Measurements from ENCODE around the gene RUNX3. TPM values are rescaled to one million over a fixed set of nuclear protein-coding genes. Genes with fewer than 3 reads are reported as not detected.

RUNX3 gene
- total and polyA plus RNA-seq, 2 of the 8 experiments (the other 6 are each of a cell fraction or from before 2014, with no cell fraction given): 0.62 to 0.82 TPM

- FAIRE-seq (no peak), DNase-seq (ENCODE audit: low read depth in 1 of 2, low spot score in 2 of 2) (no peak)
- Histone ChIP-seq H3K9ac (replicated peaks in 1 of 4; ENCODE audit: extremely low read depth in 1 of 4, low read depth in 3 of 4, low read length in 3 of 4) (no peak overlapping the region), H3K23ac (ENCODE audit: insufficient read length) (no peak overlapping the region), H4K5ac (ENCODE audit: insufficient read length, low read depth, low read length) (no peak overlapping the region), H2BK20ac (ENCODE audit: low read length) (no peak overlapping the region), H3K79me2 (ENCODE audit: control insufficient read depth in 1 of 2, insufficient read depth in 2 of 2, low read length in 2 of 2) (no peaks in the 10 kb centered on the region), H2BK15ac (ENCODE audit: low read length) (no peak overlapping the region), H3K23me2 (ENCODE audit: low read depth, low read length) (no peaks in the 10 kb centered on the region; the same call in 1 of the 2 replicates), H3K79me1 (ENCODE audit: low read depth, low read length) (no peaks in the 10 kb centered on the region), H2AK5ac (ENCODE audit: low read depth, low read length) (no peak overlapping the region), H3K27me3 (replicated peaks in 1 of 4; ENCODE audit: control insufficient read depth in 3 of 4, extremely low read depth in 1 of 4, insufficient read depth in 3 of 4, low read length in 3 of 4) (peaks cover 0 to 3% (median 0%) of the 10 kb centered on the region in 4 experiments; a peak in 1 of 7 replicates), H2BK5ac (ENCODE audit: low read depth, low read length) (no peak overlapping the region), H3K36me3 (ENCODE audit: control insufficient read depth in 2 of 4, insufficient read depth in 4 of 4, low read length in 3 of 4) (no peaks in the 10 kb centered on the region), H2BK12ac (ENCODE audit: low read depth, low read length) (no peak overlapping the region), H2AFZ (ENCODE audit: low read length) (no peak overlapping the region), H3K56ac (replicated peaks; ENCODE audit: insufficient read length, low read depth, low read length) (no peak overlapping the region), H2BK120ac (replicated peaks; ENCODE audit: low read depth, low read length) (no peak overlapping the region), H3K27ac (ENCODE audit: low read depth, low read length) (no peak overlapping the region), H3K9me3 (ENCODE audit: insufficient read depth in 2 of 2, low read depth in 1 of 2, low read length in 1 of 2) (no peaks in the 10 kb centered on the region), H3K4me1 (replicated peaks in 1 of 4; ENCODE audit: control insufficient read depth in 3 of 4, insufficient read depth in 4 of 4, low read length in 3 of 4) (peaks cover 0 to 2% (median 0%) of the 10 kb centered on the region in 4 experiments; a peak in 2 of 7 replicates), H4K8ac (ENCODE audit: extremely low read depth, insufficient read depth, low read length) (no peak overlapping the region; the same call in 1 of the 2 replicates), H4K91ac (replicated peaks; ENCODE audit: insufficient read length, low read length) (no peak overlapping the region), H3K18ac (ENCODE audit: extremely low read depth, low read length) (no peak overlapping the region), H3K4me2 (ENCODE audit: insufficient read depth in 1 of 2, low read depth in 2 of 2, low read length in 2 of 2) (no peak overlapping the region), H3K4ac (replicated peaks; ENCODE audit: insufficient read length, low read depth, low read length) (no peak overlapping the region), H4K20me1 (replicated peaks in 1 of 2; ENCODE audit: control insufficient read depth in 1 of 2, insufficient read depth in 2 of 2, low read length in 2 of 2) (no peaks in the 10 kb centered on the region), H3K4me3 (ENCODE audit: extremely low read depth in 1 of 4, insufficient read depth in 2 of 4, low read depth in 3 of 4, low read length in 4 of 4) (no peak overlapping the region), H3K14ac (ENCODE audit: insufficient read length) (no peak overlapping the region)
- ChIA-PET CTCF (ENCODE audit: partially characterized antibody) (interaction anchor here (1.0 to 2.9 kb wide), 4 partner anchors 9 to 48 kb away, joined by 3 to 11 read pairs (median 4); no protein-coding TSS in a partner anchor), POLR2A (ENCODE audit: partially characterized antibody) (no interaction called here)
- 89% methylated on average over 19 of the region's 19 CpGs; no CpG with 5 or more reads in 1 of the 2 experiments for WGBS, 2 experiments (ENCODE audit: extremely low coverage in 1 of 2, insufficient coverage in 1 of 2, insufficient read length in 1 of 2, insufficient replicate concordance in 2 of 2, low coverage in 1 of 2, low lambda C conversion rate in 2 of 2, missing lambda C conversion rate in 1 of 2)
- TF ChIP-seq SP4 (IDR thresholded peaks at IDR 0.05; ENCODE audit: low read length) (no peak), TCF12 (IDR thresholded peaks at IDR 0.05; ENCODE audit: low read depth, low read length) (no peak), CEBPB (IDR thresholded peaks at IDR 0.05; ENCODE audit: low read depth, low read length) (no peak), ATF2 (IDR thresholded peaks at IDR 0.05; ENCODE audit: low read length) (no peak), POLR2A (IDR thresholded peaks at IDR 0.05; ENCODE audit: control extremely low read depth in 1 of 2, low read depth in 2 of 2, low read length in 2 of 2) (no peak), CHD1 (IDR thresholded peaks at IDR 0.05; ENCODE audit: low read depth, low read length) (no peak), KDM5A (IDR thresholded peaks at IDR 0.05; ENCODE audit: low read length) (no peak), KDM4A (IDR thresholded peaks at IDR 0.05; ENCODE audit: low read depth, low read length, severe bottlenecking) (no peak), TAF7 (optimal IDR thresholded peaks at IDR 0.05; ENCODE audit: borderline replicate concordance, low read depth, low read length) (no peak), CREB1 (IDR thresholded peaks at IDR 0.05) (no peak), JUN (IDR thresholded peaks at IDR 0.05; ENCODE audit: low read depth, low read length) (no peak), MAX (IDR thresholded peaks at IDR 0.05) (no peak)
Observed at GRCh38 chr1:24872061-24872850, 57.8 kb downstream of the RUNX3 start.

Data from H1 (cell line).